Upper lobe of left lung (tissue), 6 donors: ENCODE data around the gene ENAH. TPM values are rescaled to one million over a fixed set of nuclear protein-coding genes. Genes with fewer than 3 reads are reported as not detected.

Source experiments
- ATAC-seq, 2 donors: fragments of 200-7000 bp; cut with Tn5 transposase; one replicate each; pipeline ENCODE4 v1.9.1; 2022; ENCODE audit warnings: mild to moderate bottlenecking in 2 of 2, moderate library complexity in 2 of 2; ENCODE audit not compliant: low FRiP score in 2 of 2
- DNase-seq, 2 donors: peaks; one replicate each; pipeline ENCODE4 v3.0.0-alpha.2; 2019 to 2020
- H3K27ac ChIP-seq, 4 donors: fragments of 200-600 bp; sonication (generic); one replicate each; pipeline ENCODE4 v1.5.1; 2016 to 2019
- H3K27me3 ChIP-seq, 4 donors: fragments of 200-600 bp; sonication (generic); one replicate each; pipeline ENCODE4 v1.5.1; 2017 to 2019
- H3K36me3 ChIP-seq, 4 donors: fragments of 200-600 bp; sonication (generic); one replicate each; pipeline ENCODE4 v1.5.1; 2016 to 2019
- H3K4me1 ChIP-seq, 4 donors: fragments of 200-600 bp; sonication (generic); one replicate each; pipeline ENCODE4 v1.5.1; 2018 to 2019
- H3K4me3 ChIP-seq, 4 donors: fragments of 200-600 bp; sonication (generic); one replicate each; pipeline ENCODE4 v1.5.1; 2017 to 2019; ENCODE audit warnings: mild to moderate bottlenecking in 2 of 4, moderate library complexity in 1 of 4
- H3K9me3 ChIP-seq, 4 donors: fragments of 200-600 bp; sonication (generic); one replicate each; pipeline ENCODE4 v1.5.1; 2018 to 2019
- CTCF ChIP-seq, 6 experiments: fragments of 450-650 bp in 4 of 6; fragments of 200-600 bp in 2 of 6; sonication (generic) in 2 of 6; IDR thresholded peaks; one replicate each; pipeline ENCODE4 v1.5.1; 2016 to 2019; ENCODE audit warnings: antibody characterized with exemption in 6 of 6
- EP300 ChIP-seq, 4 donors: sonication (generic); formaldehyde crosslinking; IDR thresholded peaks; one replicate each; pipeline ENCODE4 v1.5.1; 2017; ENCODE audit warnings: antibody characterized with exemption in 4 of 4, control low read depth in 2 of 4
- POLR2A ChIP-seq, 4 donors: fragments of 450-650 bp; IDR thresholded peaks; one replicate each; pipeline ENCODE4 v1.5.1; 2016 to 2017; ENCODE audit warnings: antibody characterized with exemption in 4 of 4, mild to moderate bottlenecking in 2 of 4
- POLR2AphosphoS5 ChIP-seq, 2 donors: sonication (generic); formaldehyde crosslinking; IDR thresholded peaks; one replicate each; pipeline ENCODE4 v1.5.1; 2017; ENCODE audit warnings: antibody characterized with exemption in 2 of 2
- WGBS, 2 donors: methylation state at CpG; one replicate each; pipeline ENCODE4 v1.1.5; 2017 to 2018; 5-methylcytosine and 5-hydroxymethylcytosine counted together
- total RNA-seq, 6 donors: library from RNA; depleted of rRNA in 4 of 6; stranded (reverse); fragments of >200 nt in 4 of 6; gene quantifications; one replicate each; pipeline versions ENCODE4 v1.1.0 to v1.2.1, GENCODE V29; 2016 to 2021
- donor health status: DM: no; HTN: no; CAD: no; lungs with moderate emphysema.
- donor health status: DM: no; HTN: yes; CAD: no; lungs with severe emphysema.

The ENAH gene
- total RNA-seq, 6 donors from 2014 or later = 10.5 to 70.3 (median 33.8) TPM

- no peak for ATAC-seq
- H3K36me3 ChIP-seq = no peaks in the 10 kb centered on the region
- DNase-seq = no peak
- H3K27ac ChIP-seq = peak overlapping the region; percentile 87 to 92 (median 92)
- H3K27me3 ChIP-seq = no peaks in the 10 kb centered on the region
- 78 to 87% methylated on average over 7 to 10 of the region's 10 CpGs for WGBS, 2 donors
- H3K4me1 ChIP-seq = peaks cover 4 to 24% (median 19%) of the 10 kb centered on the region in 4 donors
- H3K9me3 ChIP-seq = no peaks in the 10 kb centered on the region
- peak overlapping the region in 2 of 4 donors; percentile 40 to 43 for H3K4me3 ChIP-seq
- TF ChIP-seq POLR2AphosphoS5 (IDR thresholded peaks at IDR 0.05) (no peak), POLR2A (IDR thresholded peaks at IDR 0.05) (no peak)
These were observed 184.5 kb downstream of the ENAH start for GRCh38 chr1:225468270-225469020.

DNA sequence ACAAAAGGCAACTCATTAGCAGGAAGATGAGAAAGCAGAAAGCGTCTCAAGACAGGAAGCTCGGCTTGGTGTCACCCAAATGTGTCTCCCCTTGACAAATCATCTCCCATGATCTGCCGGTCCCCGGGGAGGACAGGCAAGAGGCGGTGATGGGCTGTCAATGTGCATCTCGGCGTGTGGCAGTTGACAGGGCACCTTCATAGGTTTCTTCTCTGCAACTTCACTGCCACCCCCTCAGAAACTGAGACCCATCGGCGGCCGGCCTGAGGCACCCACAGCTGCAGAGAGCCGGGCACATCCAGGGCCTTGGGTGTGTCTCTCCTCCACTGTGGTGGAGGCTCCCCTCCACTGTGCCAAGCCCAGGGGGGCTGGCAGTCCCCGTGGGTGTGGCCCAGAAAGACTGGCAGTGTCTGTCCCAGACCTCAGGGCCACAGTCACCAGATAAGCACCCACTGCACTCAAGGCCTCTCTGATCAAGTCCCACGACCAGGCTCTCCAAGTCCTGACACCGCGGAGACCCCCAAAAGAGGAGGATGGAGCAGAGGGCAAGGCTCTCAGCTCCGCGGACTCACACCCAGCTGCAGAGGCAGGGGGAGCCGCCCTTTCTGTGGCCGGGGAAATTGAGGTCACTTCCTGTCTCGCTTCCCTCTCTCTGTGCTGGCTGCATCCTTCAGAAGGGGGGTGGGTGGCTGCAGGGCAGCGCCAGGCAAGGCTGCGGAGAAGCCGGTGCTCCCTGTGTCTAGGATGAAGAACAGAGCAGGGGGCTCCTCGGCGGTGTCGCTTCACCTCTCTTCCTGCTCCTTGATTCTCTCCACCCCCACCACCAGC, 185.5 kb downstream of the ENAH start:
- Histone ChIP-seq H3K4me3 (peak overlapping the region in 3 of 4 donors; percentile 29 to 43 (median 40)), H3K27ac (peak overlapping the region; percentile 87 to 92 (median 92)), H3K4me1 (peaks cover 4 to 26% (median 25%) of the 10 kb centered on the region in 4 donors), H3K27me3 (no peaks in the 10 kb centered on the region), H3K36me3 (no peaks in the 10 kb centered on the region), H3K9me3 (no peaks in the 10 kb centered on the region)
- WGBS, 2 donors = 31 to 44% methylated on average over 10 to 26 of the region's 26 CpGs
- ATAC-seq = peak; percentile 83 to 93
- peak; percentile 80 to 81 for TF ChIP-seq POLR2AphosphoS5 (IDR thresholded peaks at IDR 0.05)
- TF ChIP-seq POLR2A (IDR thresholded peaks at IDR 0.05) = peak in 1 of 4 donors; percentile 85
- TF ChIP-seq CTCF (IDR thresholded peaks at IDR 0.05) = no peak
- TF ChIP-seq EP300 (IDR thresholded peaks at IDR 0.05) = no peak
- DNase-seq = peak; percentile 82 to 86

- Histone ChIP-seq H3K4me3 (peak overlapping the region in 1 of 4 donors; percentile 29), H3K36me3 (no peaks in the 10 kb centered on the region), H3K27me3 (no peaks in the 10 kb centered on the region), H3K4me1 (peaks cover 4 to 31% (median 27%) of the 10 kb centered on the region in 4 donors), H3K27ac (peak overlapping the region; percentile 87 to 92 (median 92)), H3K9me3 (no peaks in the 10 kb centered on the region)
- ATAC-seq = no peak
- no peak for TF ChIP-seq EP300 (IDR thresholded peaks at IDR 0.05)
- no peak for TF ChIP-seq POLR2AphosphoS5 (IDR thresholded peaks at IDR 0.05)
- no peak for TF ChIP-seq POLR2A (IDR thresholded peaks at IDR 0.05)
- no peak for TF ChIP-seq CTCF (IDR thresholded peaks at IDR 0.05)
- DNase-seq = no peak
- WGBS, 2 donors = 85 to 94% methylated on average over 4 of the region's 4 CpGs
These were observed 186.1 kb downstream of the ENAH start for GRCh38 chr1:225466848-225467192.

DNA sequence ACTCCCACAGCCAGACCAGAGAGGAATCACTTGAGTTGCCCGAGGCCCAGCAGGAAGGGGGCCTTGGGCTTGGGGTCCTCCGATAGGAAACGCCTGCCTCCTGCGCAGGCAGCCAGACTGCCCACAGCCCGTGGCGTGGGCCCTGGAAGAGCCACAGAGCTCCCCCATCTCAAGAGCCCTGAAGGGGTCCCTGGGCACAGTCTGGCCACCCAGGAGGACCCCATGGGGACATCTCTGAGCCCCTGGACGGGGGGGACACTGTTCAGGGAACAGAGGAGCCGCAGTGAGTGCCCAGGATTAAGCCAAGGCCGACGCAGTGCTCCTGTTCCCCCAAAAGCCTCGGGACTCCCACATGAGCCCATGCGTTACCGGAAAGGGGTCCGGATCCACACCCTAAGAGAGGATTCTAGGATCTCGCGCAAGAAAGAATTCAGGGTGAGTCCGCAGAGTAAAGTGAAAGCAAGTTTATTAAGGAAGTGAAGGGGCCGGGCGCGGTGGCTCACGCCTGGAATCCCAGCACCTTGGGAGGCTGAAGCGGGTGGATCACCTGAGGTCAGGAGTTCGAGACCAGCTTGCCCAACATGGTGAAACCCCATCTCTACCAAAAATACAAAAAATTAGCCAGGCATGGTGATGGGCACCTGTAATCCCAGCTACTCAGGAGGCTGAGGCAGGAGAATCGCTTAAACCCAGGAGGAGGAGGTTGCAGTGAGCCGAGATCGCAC, 187.0 kb downstream of the ENAH start:
- no peak for ATAC-seq
- H3K4me1 ChIP-seq = peaks cover 7 to 39% (median 32%) of the 10 kb centered on the region in 4 donors
- no peak overlapping the region for H3K4me3 ChIP-seq
- no peaks in the 10 kb centered on the region for H3K36me3 ChIP-seq
- no peak for TF ChIP-seq POLR2AphosphoS5 (IDR thresholded peaks at IDR 0.05)
- TF ChIP-seq EP300 (IDR thresholded peaks at IDR 0.05) = no peak
- TF ChIP-seq POLR2A (IDR thresholded peaks at IDR 0.05) = no peak
- no peak for TF ChIP-seq CTCF (IDR thresholded peaks at IDR 0.05)
- H3K27me3 ChIP-seq = no peaks in the 10 kb centered on the region
- 87 to 93% methylated on average over 16 to 26 of the region's 26 CpGs for WGBS, 2 donors
- no peaks in the 10 kb centered on the region for H3K9me3 ChIP-seq
- DNase-seq = no peak
- H3K27ac ChIP-seq = peak overlapping the region in 1 of 4 donors; percentile 92
